GM18502 (cell line): ENCODE measurements around the gene PDGFC.

Experiments
- ATAC-seq: cut with Tn5 transposase; IDR thresholded peaks from one replicate; pipeline ENCODE4 v1.9.1; 2021; ENCODE audit warnings: mild to moderate bottlenecking; ENCODE audit not compliant: unreplicated experiment, poor library complexity

PDGFC gene

DNA sequence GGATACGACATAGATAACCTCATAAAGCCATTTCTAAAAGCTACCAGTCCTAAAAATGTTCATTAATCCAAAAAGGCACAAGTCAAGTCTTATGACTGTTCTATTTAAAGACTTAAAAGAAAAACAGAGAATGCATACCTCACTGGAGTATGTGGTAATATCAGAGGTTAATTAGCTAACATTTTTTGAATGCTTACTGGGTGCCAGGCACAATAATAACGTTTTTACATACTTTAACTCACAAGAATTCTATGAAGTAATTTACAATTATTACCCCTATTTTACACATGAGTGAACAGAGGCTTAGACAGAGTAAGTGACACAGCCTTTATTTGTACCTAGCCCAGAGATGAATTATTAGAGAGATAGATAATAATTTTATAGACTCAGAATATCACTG is 207.5 kb downstream of the PDGFC start:
- ATAC-seq = no peak

DNA sequence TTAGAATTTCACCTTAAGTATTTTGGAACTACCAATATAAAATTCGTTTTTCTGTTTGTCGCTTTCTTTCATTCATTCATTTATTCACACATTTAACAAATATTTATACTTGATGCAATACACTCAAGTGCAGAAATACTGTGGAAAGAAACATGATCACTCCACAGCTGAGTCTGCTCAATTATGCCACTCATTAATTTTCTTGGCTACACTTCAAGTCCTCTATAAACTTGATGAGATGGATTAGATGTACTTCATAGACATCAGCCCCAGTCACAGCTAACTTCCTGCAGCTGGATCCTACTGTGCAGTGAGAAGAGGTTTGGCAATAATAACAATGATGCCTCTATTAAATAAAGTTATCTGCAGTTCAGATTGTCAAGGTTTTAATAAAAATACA is 208.1 kb downstream of the PDGFC start:
- ATAC-seq = no peak

DNA sequence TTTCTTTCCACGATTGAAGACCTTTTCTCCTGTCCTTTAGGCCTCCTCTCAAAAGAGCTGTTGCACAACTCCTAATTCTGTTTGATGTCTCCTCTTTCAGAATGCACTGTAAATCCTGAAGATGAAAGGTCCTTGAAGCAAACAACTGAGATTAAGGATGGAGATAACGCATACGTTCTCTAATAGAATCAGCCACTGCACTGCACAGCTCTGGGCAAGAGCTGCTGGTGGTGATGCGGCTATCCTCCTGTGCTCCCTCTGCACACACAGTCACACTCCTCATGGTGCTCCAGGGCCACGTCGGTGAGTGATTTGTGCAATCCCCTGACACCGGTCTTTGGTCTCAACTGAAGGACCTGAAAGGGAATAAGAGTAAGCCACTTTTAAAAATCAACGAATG is 208.7 kb downstream of the PDGFC start:
- no peak for ATAC-seq

DNA sequence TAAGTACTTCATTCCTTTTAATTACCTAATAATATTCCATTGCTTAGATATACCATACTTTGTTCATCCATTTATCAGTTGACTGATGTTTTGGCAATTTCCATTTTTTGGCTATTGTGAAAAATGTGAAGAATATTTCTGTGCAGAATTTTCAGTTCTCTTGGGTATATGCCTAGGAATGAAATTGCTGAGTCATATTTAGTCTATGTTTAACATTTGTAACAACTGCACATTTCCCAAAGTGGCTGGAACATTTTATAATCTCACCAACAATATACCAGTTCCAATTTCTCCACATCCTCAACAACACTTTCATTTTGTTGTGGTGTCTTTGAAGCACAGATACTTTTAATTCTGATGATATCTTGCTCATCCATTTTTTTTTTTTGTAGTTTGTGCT is 215.5 kb downstream of the PDGFC start:
- no peak for ATAC-seq

DNA sequence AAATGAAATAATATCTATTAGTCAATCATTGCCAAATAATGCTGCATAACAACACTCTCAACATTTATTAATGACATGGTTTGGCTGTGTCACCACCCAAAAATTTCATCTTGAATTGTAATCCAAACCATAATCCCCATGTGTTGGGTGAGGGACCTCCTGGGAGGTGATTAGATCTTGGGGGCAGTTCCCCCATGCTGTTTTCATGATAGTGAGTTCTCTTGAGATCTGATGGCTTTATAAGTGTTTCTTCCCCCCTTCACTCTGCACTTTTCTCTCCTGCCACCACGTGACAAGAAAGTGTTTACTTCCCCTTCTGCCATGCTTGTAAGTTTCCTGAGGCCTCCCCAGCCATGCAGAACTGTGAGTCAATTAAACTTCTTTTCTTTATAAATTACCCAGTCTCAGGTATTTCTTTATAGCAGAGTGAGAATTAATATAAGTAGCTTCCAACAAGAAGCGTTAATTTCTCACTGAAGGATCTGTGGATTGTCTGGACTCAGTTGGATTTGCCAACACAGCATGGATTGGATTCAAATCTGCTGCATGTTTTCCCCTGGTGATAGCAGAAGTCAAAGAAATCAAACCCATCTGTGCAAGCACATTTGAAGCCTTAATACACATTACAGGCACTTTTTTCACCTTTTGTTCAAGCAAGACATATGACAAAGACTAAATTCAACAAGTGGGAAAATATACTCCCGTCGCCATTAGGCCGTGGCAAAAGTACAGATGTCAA is 216.6 kb downstream of the PDGFC start:
- ATAC-seq = no peak

DNA sequence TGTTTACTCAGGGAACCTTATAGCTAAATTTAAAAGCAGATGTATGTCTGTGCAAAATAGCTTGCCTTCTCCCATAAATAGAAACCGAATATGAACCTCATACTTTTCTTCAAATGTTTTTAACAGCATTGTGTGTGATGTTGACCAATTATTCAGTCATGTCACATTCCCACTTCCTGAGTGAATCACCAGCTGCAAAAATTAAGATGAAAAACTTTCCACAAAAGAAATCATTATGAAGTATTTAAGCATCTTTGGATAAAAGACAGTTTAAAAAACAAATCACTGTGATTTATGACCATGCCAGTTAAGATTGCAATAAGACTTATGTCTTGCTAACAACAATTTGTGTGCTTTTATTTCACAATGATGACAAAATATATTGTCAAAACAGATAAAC is 220.1 kb downstream of the PDGFC start:
- ATAC-seq = no peak

DNA sequence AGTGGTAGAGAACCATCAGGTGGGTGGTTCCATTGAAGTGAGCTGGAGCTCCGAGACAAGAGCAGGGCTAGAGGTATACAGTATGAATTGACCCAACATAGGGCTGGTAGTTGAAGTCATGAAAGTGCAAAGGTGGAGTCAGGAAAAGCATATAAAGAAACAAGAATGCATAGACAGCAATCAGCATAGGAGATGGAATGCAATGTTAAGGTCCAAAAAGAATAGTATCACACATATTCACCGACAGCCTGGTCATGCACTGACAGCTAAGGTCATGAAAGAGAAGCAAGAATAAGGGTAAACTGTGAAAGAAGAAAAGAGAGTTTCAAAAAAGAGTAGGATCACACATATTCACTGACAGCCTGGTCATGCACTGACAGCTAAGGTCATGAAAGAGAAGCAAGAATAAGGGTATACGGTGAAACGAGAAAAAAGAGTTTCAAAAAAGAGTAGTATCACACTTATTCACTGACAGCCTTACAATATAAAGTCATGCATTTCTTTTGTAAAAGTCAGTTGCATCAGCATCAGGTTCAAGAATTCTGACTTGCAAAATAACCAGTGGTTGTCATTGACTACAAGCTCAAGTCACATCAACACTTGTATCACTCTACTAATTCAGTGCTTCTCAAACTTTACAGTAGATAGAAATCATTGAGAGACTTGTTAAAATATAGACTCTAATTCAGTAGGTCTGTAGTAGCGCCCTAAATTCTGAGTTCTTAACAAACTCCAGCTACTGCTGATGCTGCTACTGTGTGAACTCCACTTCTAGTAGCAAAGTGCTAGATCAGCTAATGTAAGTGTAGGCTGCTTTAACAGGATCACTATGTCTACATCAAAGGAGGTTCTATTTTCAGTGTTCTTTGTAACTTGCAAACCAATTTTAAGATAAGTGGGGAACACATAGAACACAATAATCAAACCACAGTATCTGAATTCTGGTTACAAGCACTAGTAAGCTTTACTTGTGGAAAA is 221.9 kb downstream of the PDGFC start:
- no peak for ATAC-seq

DNA sequence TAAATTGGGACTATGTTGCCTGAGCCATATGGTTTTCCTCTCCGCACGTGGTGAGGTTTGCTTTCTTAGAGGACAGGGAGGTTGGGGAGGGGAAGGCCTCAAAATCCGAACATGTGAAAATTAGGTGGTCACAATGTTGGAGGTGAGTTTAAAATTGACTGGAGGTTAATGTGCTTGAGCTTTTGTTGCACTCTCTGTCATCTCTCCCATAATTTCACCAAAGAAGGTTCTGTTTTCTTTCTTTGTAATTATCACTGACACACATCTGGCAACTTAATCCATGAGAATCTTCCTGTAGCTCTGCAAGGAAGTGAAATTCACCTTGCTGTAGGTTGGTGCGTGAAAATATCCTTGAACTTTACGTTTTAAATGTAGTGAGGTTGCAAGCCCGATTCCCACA is 225.5 kb downstream of the PDGFC start:
- no peak for ATAC-seq

DNA sequence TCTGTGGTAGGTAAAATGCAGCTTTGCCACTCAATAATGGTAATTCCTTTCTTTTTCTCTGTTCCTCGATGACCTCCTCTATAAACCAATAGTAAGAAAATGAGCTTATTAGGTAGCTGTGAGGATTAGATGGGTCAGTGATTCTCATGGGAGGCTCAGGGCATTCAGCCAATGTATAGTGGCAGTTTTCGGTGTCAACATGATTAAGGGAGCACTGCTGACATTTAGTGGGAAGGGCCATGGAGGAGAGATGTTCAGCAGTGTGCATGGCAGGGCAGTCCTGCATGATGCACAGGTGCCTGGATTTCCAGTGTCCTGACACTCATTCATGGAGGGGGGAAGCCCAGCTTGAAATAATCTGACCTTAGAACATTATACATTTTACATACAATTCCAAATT is 232.8 kb downstream of the PDGFC start:
- ATAC-seq = no peak

DNA sequence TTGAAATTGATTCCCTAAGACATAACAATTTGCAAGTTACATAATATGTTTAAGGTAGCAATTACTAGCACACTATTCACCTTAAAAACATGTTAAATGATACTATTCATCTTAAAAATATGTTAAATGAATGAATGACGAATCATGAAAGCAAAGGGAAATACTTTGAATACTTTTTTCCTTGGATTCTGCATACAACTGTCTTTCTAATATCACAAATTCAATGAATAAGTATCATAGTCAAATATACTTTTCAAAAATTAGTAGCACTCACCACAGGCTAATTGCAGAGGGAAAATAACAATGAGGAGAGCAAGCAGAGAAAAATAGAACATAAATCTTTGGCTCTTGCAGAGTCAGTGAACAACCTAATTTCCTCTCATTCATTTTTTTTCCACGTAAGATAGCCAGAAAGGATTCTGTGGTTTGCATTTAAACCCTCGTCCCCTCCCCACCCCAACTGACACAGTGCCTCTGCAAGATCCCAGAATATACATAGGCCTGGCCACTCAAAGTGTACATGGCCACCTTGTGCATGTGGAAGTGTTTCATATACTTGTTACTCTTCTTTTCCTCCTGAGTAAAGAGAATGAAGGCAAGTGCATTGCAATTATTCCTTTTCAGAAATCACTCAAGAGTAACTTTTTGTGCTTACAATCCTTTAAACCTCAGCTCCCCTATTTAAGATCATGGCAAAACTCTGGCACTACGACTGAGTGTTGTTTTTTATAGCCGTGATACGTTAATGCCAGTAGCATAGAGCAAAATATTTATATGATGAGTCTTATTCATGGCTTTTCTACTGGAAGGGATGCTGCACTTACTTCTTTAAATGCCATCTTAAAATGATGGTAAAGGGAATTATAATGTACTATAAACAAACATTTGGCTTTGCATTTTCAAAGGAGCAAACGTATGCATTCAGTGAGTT is 236.4 kb downstream of the PDGFC start:
- no peak for ATAC-seq

DNA sequence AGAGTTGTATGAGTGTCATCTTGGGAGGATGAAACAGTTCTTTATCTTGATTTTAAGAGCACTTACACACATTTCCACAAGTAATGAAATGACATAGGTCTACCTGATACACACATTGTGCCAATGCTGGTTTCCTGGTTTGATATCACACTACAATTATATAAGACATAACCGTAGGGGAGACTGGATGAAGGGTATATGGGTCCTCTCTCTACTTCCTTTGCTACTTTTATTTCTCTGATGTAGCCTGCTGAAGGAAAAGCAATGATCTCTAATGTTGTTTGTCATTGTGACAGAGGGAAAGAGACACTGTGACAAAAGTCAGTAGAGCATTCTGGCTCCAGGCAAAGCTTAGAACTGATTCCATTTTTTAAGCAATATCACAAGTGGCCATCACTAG is 238.0 kb downstream of the PDGFC start:
- no peak for ATAC-seq

DNA sequence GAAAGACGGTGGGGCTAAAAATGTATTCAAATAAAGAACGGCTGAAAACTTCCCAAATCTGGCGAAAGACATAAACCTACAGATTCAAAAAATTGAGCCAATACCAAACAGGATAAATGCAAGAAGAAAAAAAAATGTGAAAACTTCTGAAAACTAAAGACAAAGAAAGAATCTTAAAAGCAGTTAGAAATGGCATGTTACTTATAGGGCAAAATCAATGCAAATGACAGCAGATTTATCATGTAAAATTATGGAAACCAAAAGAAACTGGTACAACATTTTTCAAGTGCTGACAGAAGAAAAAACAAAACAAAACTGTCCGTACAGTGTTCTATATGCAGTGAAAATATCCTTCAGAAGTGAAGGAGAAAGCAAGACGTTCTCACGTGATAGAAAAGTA is 239.0 kb downstream of the PDGFC start:
- ATAC-seq = no peak

DNA sequence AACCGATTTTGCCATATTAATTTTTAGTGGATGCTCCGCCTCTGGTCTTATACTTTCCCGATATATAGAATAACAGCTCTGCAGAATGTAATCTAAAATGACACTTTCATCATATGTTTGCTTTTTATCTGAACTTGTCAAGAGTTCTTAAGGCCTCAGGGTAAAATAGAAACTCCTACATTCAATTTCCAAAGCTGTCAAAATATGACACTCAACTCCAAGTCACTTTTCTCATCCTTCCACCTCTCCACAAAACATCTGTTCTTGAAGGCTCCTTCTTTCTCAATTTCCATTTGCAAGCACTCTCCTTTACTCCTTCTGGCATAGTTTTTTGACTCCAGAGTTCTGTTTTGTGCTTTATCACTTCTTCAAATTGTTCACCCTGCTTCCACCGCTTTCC is 242.2 kb downstream of the PDGFC start:
- no peak for ATAC-seq

DNA sequence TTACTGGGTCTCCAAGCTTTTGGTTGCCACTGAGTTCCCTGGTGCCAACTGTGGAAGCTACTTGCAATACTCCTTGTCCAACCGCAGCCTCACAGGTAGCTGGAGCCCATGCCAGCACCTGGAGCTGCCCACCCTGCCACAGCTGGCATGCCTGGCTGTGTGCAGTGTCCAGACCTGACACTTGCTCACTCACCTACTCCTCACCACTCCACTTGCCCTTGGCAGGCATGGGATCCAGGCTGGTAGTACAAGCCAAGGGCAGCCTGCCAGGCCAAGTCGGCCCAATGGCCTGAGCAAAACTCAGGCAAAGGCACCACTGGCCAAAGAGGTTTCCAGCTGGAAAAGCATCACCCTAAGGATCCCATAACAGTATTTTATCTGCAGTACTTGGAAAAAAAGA is 246.3 kb downstream of the PDGFC start:
- ATAC-seq = no peak

DNA sequence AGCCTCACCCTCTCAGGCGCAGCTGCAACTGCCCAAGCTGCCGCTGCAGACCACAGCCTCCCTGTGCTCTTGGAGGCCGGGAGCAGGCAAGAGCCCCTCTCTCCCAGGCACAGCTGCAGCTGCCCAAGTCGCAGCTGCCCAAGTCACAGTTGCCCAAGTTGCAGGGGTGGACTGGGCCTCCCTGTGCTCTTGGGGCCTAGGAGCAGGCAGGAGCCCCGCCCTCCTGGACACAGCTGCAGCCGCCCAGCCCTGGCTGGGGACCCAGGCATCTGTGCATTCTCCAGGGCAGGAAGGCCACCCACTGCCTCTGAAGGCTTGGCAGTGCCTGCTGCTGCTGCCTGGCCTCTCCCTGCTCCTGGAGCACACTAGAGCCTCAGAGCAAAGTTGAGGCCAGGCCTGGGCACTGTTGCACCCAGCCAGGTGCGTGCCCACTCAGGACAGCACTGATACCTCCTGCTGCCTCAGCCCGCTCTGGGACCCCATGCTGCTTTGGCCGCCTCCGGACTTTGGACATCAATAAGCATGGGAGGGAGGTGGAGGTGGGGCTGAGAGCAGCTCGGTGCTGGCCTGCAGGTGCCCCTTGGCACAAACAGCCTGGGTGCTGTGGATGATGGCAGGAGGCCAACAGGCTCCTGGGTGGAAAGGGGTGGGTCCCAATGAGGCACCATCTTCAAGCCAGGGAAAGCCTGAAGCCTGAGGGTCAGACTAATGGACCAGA is 247.5 kb downstream of the PDGFC start:
- ATAC-seq = no peak

DNA sequence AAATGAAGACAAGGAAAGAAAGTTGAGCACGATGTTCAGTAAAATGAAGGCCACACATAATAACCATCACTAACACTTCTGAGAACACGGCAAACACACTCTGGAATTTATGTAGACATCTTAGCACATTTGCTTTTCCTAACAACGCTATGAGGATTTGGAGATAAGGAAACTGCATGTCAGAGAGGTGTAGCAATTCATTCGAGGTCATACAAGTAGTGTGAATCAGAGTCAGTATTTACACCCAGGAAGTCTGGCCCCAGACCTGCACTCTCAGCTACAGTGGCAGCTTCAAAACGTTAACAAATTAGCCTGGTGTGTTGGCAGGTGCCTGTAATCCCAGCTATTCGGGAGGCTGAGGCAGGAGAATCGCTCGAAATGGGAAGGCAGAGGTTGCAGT is 253.4 kb downstream of the PDGFC start:
- no peak for ATAC-seq

DNA sequence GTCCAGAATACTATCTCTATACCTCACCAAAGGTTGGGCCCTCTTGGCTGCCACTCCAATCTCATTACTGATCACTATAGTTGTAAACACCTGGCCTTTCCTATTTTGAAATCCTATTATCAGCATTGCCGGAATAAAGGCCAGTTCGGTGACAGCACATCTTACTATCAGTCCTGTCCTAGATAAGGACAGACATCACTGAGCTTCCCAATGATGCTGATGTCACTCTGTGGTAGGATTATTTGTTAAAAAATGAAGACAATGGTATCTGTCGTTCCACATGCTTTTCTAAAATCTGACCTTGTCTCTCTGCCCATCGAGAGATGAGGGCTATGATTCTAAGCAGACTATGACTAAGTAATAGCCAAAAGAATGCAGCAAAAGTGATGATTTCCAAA is 260.4 kb downstream of the PDGFC start:
- ATAC-seq = no peak
